GM18873 (cell line): ENCODE results near the gene ZNF138.

Source experiments
- ATAC-seq: cut with Tn5 transposase; IDR thresholded peaks from one replicate; pipeline ENCODE4 v1.9.1; 2021; ENCODE audit warnings: mild to moderate bottlenecking, moderate library complexity, moderate number of reproducible peaks; ENCODE audit not compliant: unreplicated experiment, low FRiP score

ZNF138 gene

GRCh38 chr7:64874562-64875250, 80.5 kb downstream of the ZNF138 start:
- ATAC-seq, result no peak

- no peak for ATAC-seq
Measured at GRCh38 chr7:64875258-64875657, 81.0 kb downstream of the ZNF138 start.

- no peak for ATAC-seq
Measured at GRCh38 chr7:64875658-64876406, 81.6 kb downstream of the ZNF138 start.

GRCh38 chr7:64876792-64877713, 82.8 kb downstream of the ZNF138 start:
- ATAC-seq, result no peak

GRCh38 chr7:64877714-64878610, 83.7 kb downstream of the ZNF138 start:
- ATAC-seq, result no peak

GRCh38 chr7:64878684-64879083, 84.5 kb downstream of the ZNF138 start:
- ATAC-seq, result no peak

- ATAC-seq, result no peak
Measured at GRCh38 chr7:64879086-64879730, 85.0 kb downstream of the ZNF138 start.

- no peak for ATAC-seq
Measured at GRCh38 chr7:64879800-64880199, 85.6 kb downstream of the ZNF138 start.

GRCh38 chr7:64880322-64881297, 86.4 kb downstream of the ZNF138 start:
- no peak for ATAC-seq

- ATAC-seq, result no peak
Measured at GRCh38 chr7:64881461-64882287, 87.4 kb downstream of the ZNF138 start.

GRCh38 chr7:64882341-64883112, 88.3 kb downstream of the ZNF138 start:
- no peak for ATAC-seq
